Loucy (cell line): Measurements from ENCODE around the gene GRID1.

Experiments
- H2AFZ ChIP-seq: fragments of 200-600 bp; sonication (generic); 2 replicates; pipeline ENCODE4 v1.6.0; 2016; ENCODE audit warnings: antibody characterized with exemption, mild to moderate bottlenecking, low read length, moderate library complexity
- H3F3A ChIP-seq: fragments of 200-600 bp; 2 replicates; pipeline ENCODE4 v1.6.0; 2016; ENCODE audit warnings: antibody characterized with exemption, low read depth, mild to moderate bottlenecking
- H3K27me3 ChIP-seq: fragments of 200-600 bp; sonication (generic); 2 replicates; pipeline ENCODE4 v1.6.1; 2014; ENCODE audit warnings: low read length, mild to moderate bottlenecking; ENCODE audit not compliant: insufficient read depth, poor library complexity, severe bottlenecking
- H3K36me3 ChIP-seq: fragments of 200-600 bp; sonication (generic); 2 replicates; pipeline ENCODE4 v1.6.1; 2016; ENCODE audit warnings: low read length; ENCODE audit not compliant: insufficient read depth
- H3K4me1 ChIP-seq: fragments of 200-600 bp; sonication (generic); 2 replicates; pipeline ENCODE4 v1.5.1; 2014; ENCODE audit warnings: low read length, mild to moderate bottlenecking; ENCODE audit not compliant: insufficient read depth, poor library complexity, severe bottlenecking
- H3K4me2 ChIP-seq: fragments of 200-600 bp; sonication (generic); 2 replicates; pipeline ENCODE4 v1.6.0; 2014; ENCODE audit warnings: antibody characterized with exemption, low read length, low read depth, mild to moderate bottlenecking; ENCODE audit not compliant: poor library complexity, severe bottlenecking
- H3K4me3 ChIP-seq: fragments of 200-600 bp; sonication (generic); 2 replicates; pipeline ENCODE4 v1.5.1; 2014; ENCODE audit warnings: low read length, mild to moderate bottlenecking, mixed read lengths; ENCODE audit not compliant: poor library complexity, severe bottlenecking
- H3K79me2 ChIP-seq: fragments of 200-600 bp; sonication (generic); 2 replicates; pipeline ENCODE4 v1.6.1; 2014; ENCODE audit warnings: low read length; ENCODE audit not compliant: insufficient read depth
- H3K9ac ChIP-seq: fragments of 200-600 bp; sonication (generic); 2 replicates; pipeline ENCODE4 v1.6.0; 2014; ENCODE audit warnings: mild to moderate bottlenecking, low read depth, low read length, moderate library complexity; ENCODE audit not compliant: poor library complexity, severe bottlenecking
- H3K9me2 ChIP-seq: fragments of 200-600 bp; sonication (generic); replicated peaks from 2 replicates; pipeline ENCODE4 v1.6.1; 2016; ENCODE audit warnings: low read depth, low read length, mixed read lengths
- H3K9me3 ChIP-seq: fragments of 200-600 bp; sonication (generic); 2 replicates; pipeline ENCODE4 v1.6.1; 2014; ENCODE audit warnings: mild to moderate bottlenecking, antibody characterized with exemption, low read length, low read depth; ENCODE audit not compliant: insufficient read depth
- H4K20me1 ChIP-seq: fragments of 200-600 bp; sonication (generic); 2 replicates; pipeline ENCODE4 v1.6.0; 2014; ENCODE audit warnings: antibody characterized with exemption, low read length, mild to moderate bottlenecking; ENCODE audit not compliant: insufficient read depth, poor library complexity, severe bottlenecking
- CTCF ChIP-seq: fragments of 200-600 bp; sonication (generic); conservative IDR thresholded peaks from 2 replicates; pipeline ENCODE4 v1.5.1; 2014; ENCODE audit warnings: mild to moderate bottlenecking, antibody characterized with exemption, low read length
- EZH2phosphoT487 ChIP-seq: fragments of 200-600 bp; IDR thresholded peaks from 2 replicates; pipeline ENCODE4 v1.6.1; 2018; ENCODE audit warnings: antibody characterized with exemption, mild to moderate bottlenecking, moderate library complexity, borderline replicate concordance

GRID1 gene

GRCh38 chr10:86263907-86264306 lies 102.7 kb downstream of the GRID1 start:
- Histone ChIP-seq H2AFZ (no peak overlapping the region), H3K4me1 (no peaks in the 10 kb centered on the region), H3K9ac (no peak overlapping the region), H3K36me3 (no peaks in the 10 kb centered on the region), H4K20me1 (no peaks in the 10 kb centered on the region), H3K27me3 (no peaks in the 10 kb centered on the region), H3K4me3 (no peak overlapping the region), H3K4me2 (no peak overlapping the region), H3F3A (no peaks in the 10 kb centered on the region), H3K9me2 (no peaks in the 10 kb centered on the region), H3K79me2 (no peaks in the 10 kb centered on the region), H3K9me3 (no peaks in the 10 kb centered on the region)
- TF ChIP-seq EZH2phosphoT487 (no peak), CTCF (no peak)

- H2AFZ ChIP-seq = no peak overlapping the region
Measured at GRCh38 chr10:86263209-86263608, 103.4 kb downstream of the GRID1 start.

GRCh38 chr10:86262688-86263181 lies 103.9 kb downstream of the GRID1 start:
- H3K36me3 ChIP-seq = no peaks in the 10 kb centered on the region
- H4K20me1 ChIP-seq = no peaks in the 10 kb centered on the region
- H3K79me2 ChIP-seq = no peaks in the 10 kb centered on the region
- H3K4me1 ChIP-seq = no peaks in the 10 kb centered on the region
- H3K9me3 ChIP-seq = no peaks in the 10 kb centered on the region
- H2AFZ ChIP-seq = no peak overlapping the region
- H3F3A ChIP-seq = no peaks in the 10 kb centered on the region
- H3K4me2 ChIP-seq = no peak overlapping the region
- no peaks in the 10 kb centered on the region for H3K27me3 ChIP-seq
- no peak overlapping the region for H3K9ac ChIP-seq
- no peak overlapping the region for H3K4me3 ChIP-seq
- H3K9me2 ChIP-seq = no peaks in the 10 kb centered on the region
- TF ChIP-seq EZH2phosphoT487 (no peak), CTCF (no peak)

More at GRCh38 chr10:86263209-86263608, 103.4 kb downstream of the GRID1 start:
- Histone ChIP-seq H3K36me3 (no peaks in the 10 kb centered on the region), H3K4me1 (no peaks in the 10 kb centered on the region), H3K4me3 (no peak overlapping the region), H3K9me3 (no peaks in the 10 kb centered on the region), H4K20me1 (no peaks in the 10 kb centered on the region), H3K9ac (no peak overlapping the region), H3K4me2 (no peak overlapping the region), H3K79me2 (no peaks in the 10 kb centered on the region), H3K9me2 (no peaks in the 10 kb centered on the region), H3F3A (no peaks in the 10 kb centered on the region), H3K27me3 (no peaks in the 10 kb centered on the region)
- no peak for TF ChIP-seq CTCF
- no peak for TF ChIP-seq EZH2phosphoT487
